PC-9 (cell line): ENCODE data around the gene GATA3. TPM values are rescaled to one million over a fixed set of nuclear protein-coding genes. Genes with fewer than 3 reads are reported as not detected.

Experiments
- BruUV-seq: library from RNA; stranded (reverse); fragments of 400-500 nt; replicated peaks from 2 replicates; lab custom pipeline; 2021; lab: Mats Ljungman, UMichigan
- CTCF ChIA-PET: fragments of 300-600 bp; sonication (Branson Sonifier 250); formaldehyde crosslinking; loops from one replicate; lab custom pipeline; 2022; ENCODE audit warnings: antibody characterized with exemption; lab: Charles Lee
- POLR2A ChIA-PET: fragments of 300-600 bp; sonication (Branson Sonifier 250); formaldehyde crosslinking; loops from one replicate; lab custom pipeline; 2022; ENCODE audit warnings: antibody characterized with exemption; ENCODE audit not compliant: unreplicated experiment; lab: Charles Lee
- DNase-seq, 2 experiments: peaks; one replicate each; pipeline versions ENCODE4 v3.0.0 to v3.0.0-alpha.2; 2015 to 2022; ENCODE audit warnings: mixed read lengths in 1 of 2
- H2AFZ ChIP-seq: fragments of 200-600 bp; sonication (generic); 2 replicates; pipeline ENCODE4 v1.8.1; 2017; ENCODE audit warnings: antibody characterized with exemption
- H3F3A ChIP-seq: fragments of 200-600 bp; sonication (generic); 2 replicates; pipeline ENCODE4 v1.8.1; 2017; ENCODE audit warnings: antibody characterized with exemption, mild to moderate bottlenecking, low read depth; ENCODE audit not compliant: insufficient read depth
- H3K27ac ChIP-seq: fragments of 200-600 bp; sonication (generic); 2 replicates; pipeline ENCODE4 v1.6.1; 2016; ENCODE audit warnings: mixed run types
- H3K27me3 ChIP-seq: fragments of 200-600 bp; sonication (generic); 2 replicates; pipeline ENCODE4 v1.6.1; 2016; ENCODE audit warnings: low read depth, mixed run types; ENCODE audit not compliant: insufficient read depth
- H3K36me3 ChIP-seq: fragments of 200-600 bp; sonication (generic); 2 replicates; pipeline ENCODE4 v1.6.1; 2016; ENCODE audit warnings: low read depth, mixed run types
- H3K4me1 ChIP-seq: fragments of 200-600 bp; sonication (generic); replicated peaks from 2 replicates; pipeline ENCODE4 v1.6.1; 2016; ENCODE audit warnings: mixed run types; ENCODE audit not compliant: insufficient read depth
- H3K4me2 ChIP-seq: fragments of 200-600 bp; sonication (generic); 2 replicates; pipeline ENCODE4 v1.6.1; 2017; ENCODE audit warnings: mixed run types
- H3K4me3 ChIP-seq: fragments of 200-600 bp; sonication (generic); 2 replicates; pipeline ENCODE4 v1.6.1; 2016; ENCODE audit warnings: mixed run types
- H3K79me2 ChIP-seq: fragments of 200-600 bp; sonication (generic); 2 replicates; pipeline ENCODE4 v1.6.1; 2017; ENCODE audit warnings: low read depth, mixed run types
- H3K9me2 ChIP-seq: fragments of 200-600 bp; sonication (generic); 2 replicates; pipeline ENCODE4 v1.8.1; 2017; ENCODE audit warnings: mild to moderate bottlenecking; ENCODE audit not compliant: insufficient read depth
- H3K9me3 ChIP-seq: fragments of 200-600 bp; sonication (generic); 2 replicates; pipeline ENCODE4 v1.8.1; 2016; ENCODE audit warnings: low read depth; ENCODE audit not compliant: insufficient read depth
- H4K20me1 ChIP-seq: fragments of 200-600 bp; sonication (generic); 2 replicates; pipeline ENCODE4 v1.8.1; 2017; ENCODE audit not compliant: insufficient read depth
- EZH2 ChIP-seq: fragments of 200-600 bp; sonication (generic); IDR thresholded peaks from 2 replicates; pipeline ENCODE4 v1.8.0; 2017; ENCODE audit warnings: antibody characterized with exemption, low read depth
- intact Hi-C: fragments of 100-400 bp; cut with micrococcal nuclease; formaldehyde crosslinking; loops from one replicate; pipeline ENCODE4 v1.10.0; 2022; ENCODE audit not compliant: unreplicated experiment
- total RNA-seq: library from RNA; stranded (reverse); gene quantifications from 2 replicates; pipeline ENCODE4 v1.2.3, GENCODE V29; 2021
- TF ChIP-seq, protein P1 (sequence below): fragments of 200-600 bp; sonication (generic); conservative IDR thresholded peaks from 2 replicates; pipeline ENCODE4 v1.6.1; 2017; ENCODE audit warnings: mixed run types, antibody characterized with exemption, mild to moderate bottlenecking, moderate library complexity

Gene GATA3
- total RNA-seq, 1 experiment from 2014 or later: 43.6 TPM

DNA sequence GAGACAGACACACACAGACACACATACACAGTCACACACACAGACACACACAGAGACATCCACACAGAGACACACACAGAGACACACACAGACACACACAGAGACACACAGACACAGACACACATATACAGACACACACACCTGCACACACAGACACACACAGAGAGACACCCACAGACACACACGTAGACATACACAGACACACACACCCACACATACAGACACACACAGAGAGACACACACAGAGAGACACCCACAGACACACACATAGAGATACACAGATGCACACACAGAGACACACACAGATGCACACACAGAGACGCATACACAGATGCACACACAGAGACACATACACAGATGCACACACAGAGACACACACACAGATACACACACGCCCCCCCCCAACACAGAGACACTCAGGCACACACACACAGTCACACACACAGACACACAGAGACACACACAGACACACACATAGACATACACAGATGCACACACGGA, 58.5 kb downstream of the GATA3 start:
- Histone ChIP-seq H3K4me1 (no peaks in the 10 kb centered on the region), H3K27ac (no peak overlapping the region), H3K9me2 (no peaks in the 10 kb centered on the region), H3K36me3 (no peaks in the 10 kb centered on the region), H3K4me2 (no peak overlapping the region), H3K4me3 (no peak overlapping the region), H2AFZ (no peak overlapping the region), H3K9me3 (no peaks in the 10 kb centered on the region), H4K20me1 (no peaks in the 10 kb centered on the region), H3K27me3 (no peaks in the 10 kb centered on the region), H3F3A (no peaks in the 10 kb centered on the region), H3K79me2 (no peaks in the 10 kb centered on the region)
- ChIA-PET CTCF (no interaction called here), POLR2A (no interaction called here)
- intact Hi-C loops: no loop called here
- TF ChIP-seq EZH2: no peak
- TF ChIP-seq, protein P1, sequence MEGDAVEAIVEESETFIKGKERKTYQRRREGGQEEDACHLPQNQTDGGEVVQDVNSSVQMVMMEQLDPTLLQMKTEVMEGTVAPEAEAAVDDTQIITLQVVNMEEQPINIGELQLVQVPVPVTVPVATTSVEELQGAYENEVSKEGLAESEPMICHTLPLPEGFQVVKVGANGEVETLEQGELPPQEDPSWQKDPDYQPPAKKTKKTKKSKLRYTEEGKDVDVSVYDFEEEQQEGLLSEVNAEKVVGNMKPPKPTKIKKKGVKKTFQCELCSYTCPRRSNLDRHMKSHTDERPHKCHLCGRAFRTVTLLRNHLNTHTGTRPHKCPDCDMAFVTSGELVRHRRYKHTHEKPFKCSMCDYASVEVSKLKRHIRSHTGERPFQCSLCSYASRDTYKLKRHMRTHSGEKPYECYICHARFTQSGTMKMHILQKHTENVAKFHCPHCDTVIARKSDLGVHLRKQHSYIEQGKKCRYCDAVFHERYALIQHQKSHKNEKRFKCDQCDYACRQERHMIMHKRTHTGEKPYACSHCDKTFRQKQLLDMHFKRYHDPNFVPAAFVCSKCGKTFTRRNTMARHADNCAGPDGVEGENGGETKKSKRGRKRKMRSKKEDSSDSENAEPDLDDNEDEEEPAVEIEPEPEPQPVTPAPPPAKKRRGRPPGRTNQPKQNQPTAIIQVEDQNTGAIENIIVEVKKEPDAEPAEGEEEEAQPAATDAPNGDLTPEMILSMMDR: no peak
- DNase-seq: no peak
- no TSS peak for BruUV-seq

DNA sequence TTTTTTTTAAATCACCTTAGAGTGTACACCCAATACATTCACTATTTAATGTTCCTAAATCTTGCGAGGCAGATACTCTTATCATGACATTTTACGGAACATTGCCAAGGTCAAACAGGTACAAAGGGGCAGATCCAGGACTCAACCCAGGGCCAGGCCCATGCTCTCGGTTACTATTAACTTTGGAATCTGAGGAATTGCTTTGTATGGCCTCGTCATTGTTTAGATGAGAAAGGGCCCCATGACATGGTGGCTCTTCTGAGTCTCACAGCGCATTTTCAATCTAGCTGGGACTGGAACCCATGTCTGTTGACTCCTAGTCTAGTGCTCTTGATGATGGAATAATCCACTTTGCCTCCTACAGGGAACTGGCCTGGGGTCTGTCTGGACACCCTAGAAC, 59.1 kb downstream of the GATA3 start:
- H3K9me2 ChIP-seq: no peaks in the 10 kb centered on the region
- no peaks in the 10 kb centered on the region for H3K9me3 ChIP-seq
- H3K27me3 ChIP-seq: no peaks in the 10 kb centered on the region
- TF ChIP-seq, protein P1: no peak
- TF ChIP-seq EZH2: no peak
- intact Hi-C loops: no loop called here
- no TSS peak for BruUV-seq
- ChIA-PET CTCF (no interaction called here), POLR2A (no interaction called here)
- H3K4me1 ChIP-seq: no peaks in the 10 kb centered on the region
- H4K20me1 ChIP-seq: no peaks in the 10 kb centered on the region
- no peak overlapping the region for H3K4me3 ChIP-seq
- no peak overlapping the region for H3K27ac ChIP-seq
- no peak overlapping the region for H3K4me2 ChIP-seq
- no peaks in the 10 kb centered on the region for H3K36me3 ChIP-seq
- no peak for DNase-seq
- no peaks in the 10 kb centered on the region for H3F3A ChIP-seq
- no peaks in the 10 kb centered on the region for H3K79me2 ChIP-seq
- H2AFZ ChIP-seq: no peak overlapping the region

DNA sequence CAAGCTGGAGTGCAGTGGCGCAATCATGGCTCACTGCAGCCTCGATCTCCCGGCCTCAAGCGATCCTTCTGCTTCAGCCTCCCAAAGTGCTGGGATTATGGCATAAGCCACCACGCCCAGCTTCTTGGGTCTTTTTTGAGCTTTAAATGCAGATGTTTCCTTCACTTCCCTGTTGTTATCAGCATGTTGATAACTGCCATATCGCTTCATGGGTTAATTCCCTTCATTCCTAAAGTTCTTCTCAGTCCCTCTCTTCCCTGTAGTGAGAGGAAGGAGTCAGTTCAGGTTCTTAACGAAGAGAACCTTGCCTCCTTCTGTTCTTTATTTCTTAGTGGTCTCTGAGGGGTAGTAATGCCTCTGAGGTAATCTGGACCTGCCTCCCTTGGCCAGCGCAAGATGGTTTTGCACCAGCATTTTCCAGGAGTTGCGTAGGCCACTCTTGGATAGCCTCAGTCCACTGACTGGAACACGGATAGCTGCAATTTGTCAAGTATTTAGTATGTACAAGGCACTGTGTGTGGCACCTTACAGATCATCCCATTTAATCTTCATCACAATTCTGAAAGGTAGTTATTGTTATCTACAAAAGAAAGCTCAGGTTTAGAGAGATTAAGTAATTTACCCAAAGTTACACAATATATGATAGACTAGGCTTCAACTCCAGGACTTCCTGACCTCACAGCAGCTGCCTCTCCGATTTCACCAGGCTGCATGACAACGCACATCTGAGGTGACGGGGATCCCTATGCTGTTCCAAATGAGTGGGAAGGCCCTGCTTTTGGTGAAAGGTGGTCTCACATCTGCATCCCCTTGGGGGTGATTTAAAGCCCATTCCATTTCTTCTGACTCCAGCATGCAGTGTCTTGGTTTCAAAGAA, 60.5 kb downstream of the GATA3 start:
- POLR2A ChIA-PET: interaction anchor here (0.6 kb wide), 2 partner anchors 14 to 326 kb away, joined by 3 to 6 read pairs; no protein-coding TSS in a partner anchor
- no peaks in the 10 kb centered on the region for H3F3A ChIP-seq
- no peak overlapping the region for H3K27ac ChIP-seq
- no peaks in the 10 kb centered on the region for H3K4me1 ChIP-seq
- no TSS peak for BruUV-seq
- CTCF ChIA-PET: no interaction called here
- no peak overlapping the region for H3K4me3 ChIP-seq
- intact Hi-C loops: no loop called here
- H3K9me2 ChIP-seq: no peaks in the 10 kb centered on the region
- no peak overlapping the region for H3K4me2 ChIP-seq
- H3K27me3 ChIP-seq: no peaks in the 10 kb centered on the region
- H3K9me3 ChIP-seq: no peaks in the 10 kb centered on the region
- no peaks in the 10 kb centered on the region for H3K36me3 ChIP-seq
- H4K20me1 ChIP-seq: no peaks in the 10 kb centered on the region
- DNase-seq: no peak
- no peak overlapping the region for H2AFZ ChIP-seq
- no peaks in the 10 kb centered on the region for H3K79me2 ChIP-seq
- no peak for TF ChIP-seq EZH2
- TF ChIP-seq, protein P1: no peak
